D721Med (cell line): ENCODE measurements around the gene AAMP.

Experiments used
- DNase-seq: peaks from one replicate; pipeline ENCODE4 v3.0.0; 2011; ENCODE audit warnings: low spot score; ENCODE audit not compliant: insufficient read length
- FAIRE-seq: peaks from 2 replicates; lab custom pipeline; 2011; peaks lifted over from hg19 to GRCh38; lab: Jason Lieb, UNC
- TF ChIP-seq, protein P1 (sequence below): IDR thresholded peaks from 2 replicates; pipeline ENCODE4 v1.5.1; 2012; ENCODE audit warnings: mild to moderate bottlenecking, control low read depth; ENCODE audit not compliant: insufficient read depth; ENCODE audit errors: missing control alignments

Gene AAMP

DNA sequence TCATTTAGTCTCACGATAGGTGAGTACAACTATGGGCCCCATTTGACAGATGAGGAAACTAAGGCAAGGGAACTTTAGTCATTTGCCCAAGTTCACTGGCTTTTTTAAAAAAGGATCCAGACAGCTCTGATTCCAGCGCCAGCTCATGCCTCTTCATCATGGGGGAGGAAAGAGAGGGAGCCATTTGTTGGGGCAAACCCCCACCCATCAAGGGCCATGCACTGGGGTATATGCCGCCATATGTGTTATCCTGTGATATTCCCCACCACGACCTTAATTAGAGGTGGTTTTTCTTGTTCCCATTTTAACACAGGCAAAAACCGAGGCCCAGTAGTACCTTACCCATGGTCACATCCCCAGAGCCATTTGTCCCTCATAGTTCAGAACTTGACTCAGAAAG is 9.8 kb downstream of the AAMP start:
- TF ChIP-seq, protein P1, sequence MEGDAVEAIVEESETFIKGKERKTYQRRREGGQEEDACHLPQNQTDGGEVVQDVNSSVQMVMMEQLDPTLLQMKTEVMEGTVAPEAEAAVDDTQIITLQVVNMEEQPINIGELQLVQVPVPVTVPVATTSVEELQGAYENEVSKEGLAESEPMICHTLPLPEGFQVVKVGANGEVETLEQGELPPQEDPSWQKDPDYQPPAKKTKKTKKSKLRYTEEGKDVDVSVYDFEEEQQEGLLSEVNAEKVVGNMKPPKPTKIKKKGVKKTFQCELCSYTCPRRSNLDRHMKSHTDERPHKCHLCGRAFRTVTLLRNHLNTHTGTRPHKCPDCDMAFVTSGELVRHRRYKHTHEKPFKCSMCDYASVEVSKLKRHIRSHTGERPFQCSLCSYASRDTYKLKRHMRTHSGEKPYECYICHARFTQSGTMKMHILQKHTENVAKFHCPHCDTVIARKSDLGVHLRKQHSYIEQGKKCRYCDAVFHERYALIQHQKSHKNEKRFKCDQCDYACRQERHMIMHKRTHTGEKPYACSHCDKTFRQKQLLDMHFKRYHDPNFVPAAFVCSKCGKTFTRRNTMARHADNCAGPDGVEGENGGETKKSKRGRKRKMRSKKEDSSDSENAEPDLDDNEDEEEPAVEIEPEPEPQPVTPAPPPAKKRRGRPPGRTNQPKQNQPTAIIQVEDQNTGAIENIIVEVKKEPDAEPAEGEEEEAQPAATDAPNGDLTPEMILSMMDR: no peak
- DNase-seq (no peak), FAIRE-seq (no peak)

DNA sequence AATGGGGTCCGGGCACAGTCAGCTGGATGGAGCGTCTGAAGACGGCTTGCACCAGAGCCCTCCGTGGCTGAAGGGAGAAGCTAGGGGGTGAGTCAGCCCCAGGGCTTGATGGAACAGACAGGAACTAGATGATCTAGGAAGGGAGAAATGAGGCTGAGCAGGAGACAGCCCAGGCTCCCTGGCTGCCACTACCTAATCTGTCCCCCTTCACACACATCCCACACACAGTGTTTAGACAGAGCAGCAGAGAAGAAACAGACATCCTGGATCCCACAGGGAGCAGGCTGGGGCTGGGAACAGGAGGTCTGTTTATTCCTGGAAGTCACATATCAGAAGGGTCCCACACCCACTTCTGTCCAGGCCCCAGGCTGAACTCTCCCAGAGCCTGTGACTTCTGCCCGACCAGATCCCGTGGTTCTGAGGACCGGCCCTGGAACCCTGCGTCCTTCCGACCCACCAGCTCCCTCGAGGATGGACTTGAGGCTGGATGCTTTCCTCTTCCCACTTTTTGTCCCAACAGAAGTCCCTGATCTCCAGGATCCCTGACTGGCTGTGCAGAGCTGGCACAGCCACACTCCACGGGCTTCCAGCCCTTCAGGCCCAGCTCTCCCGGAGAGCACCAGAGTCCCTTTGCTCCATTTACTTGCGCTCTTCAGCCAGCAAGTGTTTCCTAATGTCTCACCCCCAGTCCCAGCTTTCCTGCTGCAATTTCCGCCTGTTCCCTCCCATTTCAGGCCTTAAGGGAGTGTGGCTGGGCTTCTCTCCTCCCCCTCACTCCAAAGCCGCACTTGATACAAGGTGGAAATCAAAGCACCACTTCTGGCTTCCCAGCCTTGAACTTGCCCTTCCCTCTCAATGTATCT is 10.6 kb downstream of the AAMP start:
- FAIRE-seq: no peak
- TF ChIP-seq, protein P1: no peak
- DNase-seq: no peak

DNA sequence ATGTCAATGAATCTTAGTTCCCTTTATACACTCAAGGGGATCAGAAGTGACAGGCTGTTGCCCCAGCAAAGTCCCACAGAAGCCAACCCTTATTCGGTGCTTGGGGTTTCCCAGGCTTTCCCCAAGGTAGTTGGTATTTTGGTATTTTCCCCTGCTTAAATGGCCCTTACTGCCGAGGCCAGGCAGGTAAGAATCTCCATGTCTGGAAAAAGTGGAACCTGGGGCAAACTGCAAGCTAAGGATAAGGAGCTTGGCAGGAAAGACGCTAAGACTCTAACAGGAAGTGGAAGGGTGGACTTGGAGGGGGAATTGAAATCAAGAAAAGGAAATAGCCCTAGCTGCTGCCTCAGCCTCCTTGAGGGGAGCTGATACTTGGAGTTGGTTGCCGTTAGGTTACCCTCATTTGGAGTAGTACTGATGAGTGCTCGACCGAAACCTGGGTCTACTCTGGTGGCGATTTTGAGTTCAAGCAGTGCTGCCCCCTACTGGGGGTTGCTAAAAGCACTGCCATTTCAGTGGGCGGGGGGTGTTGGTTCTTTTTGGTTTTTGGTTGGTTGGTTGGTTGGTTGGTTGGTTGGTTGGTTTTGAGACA is 12.5 kb downstream of the AAMP start:
- no peak for DNase-seq
- TF ChIP-seq, protein P1: peak; percentile 35
- no peak for FAIRE-seq

DNA sequence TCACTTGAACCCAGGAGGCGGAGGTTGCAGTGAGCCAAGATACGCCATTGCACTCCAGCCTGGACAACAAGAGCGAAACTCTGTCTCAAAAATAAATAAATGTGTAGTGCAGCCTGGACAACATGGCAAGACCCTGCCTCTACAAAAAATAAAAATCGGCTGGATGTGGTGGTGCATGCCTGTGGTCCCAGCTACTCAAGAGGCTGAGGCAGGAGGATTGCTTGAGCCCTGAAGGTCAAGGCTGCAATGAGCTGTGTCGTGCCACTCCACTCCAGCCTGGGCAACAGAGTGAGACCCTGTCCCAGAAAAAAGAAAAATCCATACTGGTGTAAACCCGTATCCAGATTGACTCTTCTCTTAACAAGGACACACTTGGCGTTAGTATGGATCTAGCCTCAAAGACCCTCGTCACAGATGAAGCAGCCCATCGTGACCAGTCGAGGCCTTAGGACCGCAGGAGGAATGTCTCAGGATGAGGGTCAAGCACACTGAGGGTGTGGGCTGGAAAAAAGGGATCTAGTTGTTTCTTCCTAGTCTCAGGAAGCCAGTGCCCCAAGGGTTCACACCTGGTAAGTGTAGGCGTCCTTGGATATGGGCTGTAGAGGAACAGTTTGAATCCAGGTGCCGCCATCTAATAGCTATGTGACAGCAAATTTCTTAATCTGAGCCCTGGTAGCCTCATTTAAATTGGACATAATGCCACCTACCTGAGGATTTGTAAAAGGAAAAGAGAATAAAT is 13.2 kb downstream of the AAMP start:
- TF ChIP-seq, protein P1: no peak
- no peak for FAIRE-seq
- no peak for DNase-seq

DNA sequence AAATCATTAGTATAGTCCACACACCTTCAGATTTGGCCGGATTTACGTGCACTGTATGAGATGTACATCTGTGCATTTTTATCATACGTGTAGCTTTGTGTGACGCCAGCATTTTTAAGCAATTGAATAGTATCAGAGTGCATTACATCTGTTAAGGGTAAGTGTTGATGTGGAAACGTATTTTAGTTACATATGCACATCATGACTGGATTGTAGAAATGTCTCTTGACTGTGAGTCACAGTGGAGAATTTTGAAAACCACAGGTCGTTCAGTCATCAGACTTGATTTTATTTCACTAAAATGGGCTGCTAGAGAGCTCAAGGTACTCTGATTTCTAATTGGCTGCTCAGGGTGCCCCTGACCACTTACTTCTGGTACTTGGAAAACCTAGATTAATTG is 14.5 kb downstream of the AAMP start:
- TF ChIP-seq, protein P1: no peak
- DNase-seq (no peak), FAIRE-seq (no peak)

DNA sequence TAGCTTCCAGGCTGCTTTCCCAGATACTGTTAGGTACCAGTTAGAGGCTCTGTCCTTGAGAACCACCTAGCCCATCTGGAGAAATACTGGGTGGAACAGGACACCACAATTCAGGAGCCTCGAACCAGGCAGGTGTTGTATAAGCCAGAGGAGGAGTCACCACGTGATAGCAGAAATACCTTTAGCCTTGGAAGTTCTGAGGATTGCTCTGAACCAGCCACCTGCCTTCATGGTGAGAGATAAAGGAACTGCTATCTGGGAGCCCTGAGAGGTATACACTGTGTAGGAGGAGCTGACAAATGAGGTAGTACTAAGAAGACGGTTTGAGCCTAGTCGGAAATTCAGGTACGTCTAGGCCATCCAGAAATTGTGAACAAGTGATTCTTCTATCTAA is 16.7 kb downstream of the AAMP start:
- TF ChIP-seq, protein P1: no peak

More for the DNA sequence above, 16.7 kb downstream of the AAMP start:
- DNase-seq (no peak), FAIRE-seq (no peak)
